Umbilical cord (tissue), 2 donors: ENCODE results near the gene TMEM121. TPM values are rescaled to one million over a fixed set of nuclear protein-coding genes. Genes with fewer than 3 reads are reported as not detected.

ENCODE experiments used
- DNase-seq: peaks from one replicate; pipeline ENCODE4 v3.0.0-alpha.2; 2015; ENCODE audit warnings: low spot score
- total RNA-seq: library from RNA; depleted of rRNA; stranded (reverse); fragments of >200 nt; gene quantifications from one replicate; pipeline ENCODE4 v1.2.3, GENCODE V29; 2014; ENCODE audit warnings: low replicate concordance; ENCODE audit not compliant: insufficient read depth

TMEM121 gene
- total RNA-seq, 1 donor from 2014 or later, result 6.0 TPM

DNA sequence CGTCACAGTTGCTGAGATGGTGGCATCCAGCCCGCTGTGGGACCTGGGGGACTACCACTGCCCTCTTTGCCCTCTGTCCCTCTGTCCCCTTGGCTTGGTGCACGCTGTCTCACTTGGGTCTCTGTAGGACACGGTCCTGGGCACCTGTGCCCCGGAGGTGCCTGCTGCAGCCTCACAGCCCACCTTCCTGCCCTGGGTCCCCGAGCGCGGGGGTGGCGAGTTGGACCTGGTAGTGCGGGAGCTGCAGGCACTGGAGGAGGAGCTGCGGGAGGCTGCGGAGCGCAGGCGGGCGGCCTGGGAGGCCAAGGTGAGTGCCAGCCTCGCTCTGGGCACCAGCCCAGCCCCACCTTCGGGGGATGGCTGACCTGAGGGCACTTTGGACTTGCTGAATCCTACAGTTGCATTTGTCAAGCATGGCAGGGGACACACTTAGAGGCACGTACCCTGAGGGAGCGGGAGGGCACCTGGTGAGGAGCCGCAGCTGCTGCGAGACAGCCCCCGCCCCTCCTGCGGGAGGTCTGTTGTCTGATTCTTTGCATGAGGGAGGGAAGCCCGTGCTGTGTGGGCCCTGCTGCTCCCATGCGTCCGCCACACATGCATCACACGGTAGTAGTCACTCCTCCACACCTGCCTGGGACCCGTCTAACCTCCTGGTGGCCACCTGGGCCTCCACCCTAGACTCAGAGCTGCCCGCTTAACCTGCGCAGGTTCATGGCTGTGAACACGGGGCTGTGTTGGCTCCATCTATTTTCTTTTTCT, 28.5 kb upstream of the TMEM121 start:
- DNase-seq, result no peak

DNA sequence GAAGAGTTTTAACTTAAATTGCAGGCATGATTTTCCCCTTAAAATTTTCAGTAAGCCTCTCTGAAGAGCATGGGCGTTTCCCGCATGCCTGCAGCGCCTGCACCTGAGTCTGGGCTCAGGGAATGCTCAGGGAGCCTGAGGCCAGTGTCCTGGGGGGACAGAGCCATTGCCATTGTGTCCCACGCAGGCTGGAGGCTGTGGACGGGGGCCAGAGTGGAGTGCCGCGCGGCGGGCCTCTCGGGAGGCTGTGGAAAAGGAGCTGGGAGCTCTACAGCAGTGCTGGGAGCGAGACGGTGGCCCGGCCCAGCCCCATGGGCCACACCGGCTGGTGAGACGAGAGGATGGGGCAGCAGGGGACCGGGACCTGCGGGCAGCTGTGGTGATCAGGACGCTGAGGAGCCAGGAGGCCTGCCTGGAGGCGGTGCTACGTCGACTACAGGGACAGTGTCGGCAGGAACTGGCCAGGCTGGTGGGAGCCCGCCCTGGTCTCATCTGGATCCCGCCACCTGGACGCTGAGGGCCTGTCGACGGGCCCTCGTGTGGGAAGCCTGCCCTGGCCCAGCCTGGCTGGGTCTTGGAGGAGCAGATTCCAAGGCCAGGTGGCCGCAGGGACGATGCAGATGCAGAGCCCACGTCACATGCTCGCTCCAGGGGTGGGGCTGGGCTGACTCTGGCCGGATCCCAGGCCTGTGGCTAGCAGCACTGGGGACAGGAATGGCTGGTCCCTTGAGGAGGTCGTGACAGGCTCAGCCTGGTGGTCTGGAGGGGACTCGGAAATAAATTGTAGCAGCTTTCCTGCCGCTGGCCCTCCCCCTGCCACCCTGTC, 27.7 kb upstream of the TMEM121 start:
- no peak for DNase-seq

DNA sequence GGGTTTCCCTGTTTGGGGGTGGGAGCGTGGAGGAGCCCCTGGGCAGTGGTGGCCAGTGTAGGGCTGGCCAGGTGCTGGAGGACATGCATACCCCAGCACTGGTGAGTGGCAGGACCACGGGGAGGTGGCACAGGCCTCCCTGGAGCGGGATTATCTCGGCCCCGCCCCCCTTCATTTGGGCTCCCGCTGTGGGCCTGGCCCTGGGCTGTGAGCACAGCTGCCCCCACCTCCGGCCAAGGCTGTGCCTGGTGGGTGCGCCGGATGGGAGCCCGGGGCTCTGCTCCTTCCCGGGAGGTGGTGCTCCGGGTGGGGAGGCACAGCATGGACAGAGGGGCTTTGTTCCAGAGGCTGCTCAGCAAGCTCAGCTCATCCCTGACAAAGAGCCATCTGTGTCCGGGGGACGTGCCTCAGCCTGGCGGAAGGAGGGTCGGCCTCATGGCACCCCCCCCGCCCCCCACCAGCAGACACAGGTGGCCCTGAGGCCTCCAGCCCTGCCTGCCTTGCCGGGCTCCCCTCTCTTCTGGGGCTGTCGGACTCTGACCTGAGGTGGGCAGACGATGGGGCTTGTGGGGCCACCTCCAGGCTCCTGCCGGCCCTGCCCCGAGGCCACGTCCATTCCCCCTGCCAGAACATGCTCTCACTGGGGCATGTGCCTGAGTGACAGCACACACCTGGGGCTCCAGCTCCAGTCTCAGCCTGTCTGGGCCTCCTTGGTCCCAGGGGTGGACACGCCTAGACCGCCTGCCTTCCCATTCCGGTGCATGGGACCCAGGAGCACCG, 26.9 kb upstream of the TMEM121 start:
- DNase-seq, result no peak

- DNase-seq, result no peak
These were observed 26.2 kb upstream of the TMEM121 start for GRCh38 chr14:105500036-105500725.

DNA sequence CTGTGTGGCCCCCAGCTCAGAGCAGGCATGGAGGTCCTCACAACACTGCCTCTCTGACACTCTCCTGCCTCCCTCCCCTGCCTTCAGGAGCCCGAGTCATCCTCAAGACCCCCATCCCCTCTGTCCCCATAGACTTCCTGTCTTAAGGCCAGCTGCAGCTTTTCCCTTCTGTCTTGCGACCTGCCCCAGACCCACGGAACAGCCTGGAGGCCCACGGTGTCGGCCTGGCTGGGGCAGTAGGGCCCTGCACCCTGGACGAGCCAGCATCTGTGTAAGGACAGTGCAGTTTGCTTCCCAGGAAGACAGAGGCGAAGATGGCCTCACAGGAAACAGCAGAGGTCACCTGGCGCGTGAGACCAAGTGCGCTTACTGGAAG, 25.7 kb upstream of the TMEM121 start:
- no peak for DNase-seq

DNA sequence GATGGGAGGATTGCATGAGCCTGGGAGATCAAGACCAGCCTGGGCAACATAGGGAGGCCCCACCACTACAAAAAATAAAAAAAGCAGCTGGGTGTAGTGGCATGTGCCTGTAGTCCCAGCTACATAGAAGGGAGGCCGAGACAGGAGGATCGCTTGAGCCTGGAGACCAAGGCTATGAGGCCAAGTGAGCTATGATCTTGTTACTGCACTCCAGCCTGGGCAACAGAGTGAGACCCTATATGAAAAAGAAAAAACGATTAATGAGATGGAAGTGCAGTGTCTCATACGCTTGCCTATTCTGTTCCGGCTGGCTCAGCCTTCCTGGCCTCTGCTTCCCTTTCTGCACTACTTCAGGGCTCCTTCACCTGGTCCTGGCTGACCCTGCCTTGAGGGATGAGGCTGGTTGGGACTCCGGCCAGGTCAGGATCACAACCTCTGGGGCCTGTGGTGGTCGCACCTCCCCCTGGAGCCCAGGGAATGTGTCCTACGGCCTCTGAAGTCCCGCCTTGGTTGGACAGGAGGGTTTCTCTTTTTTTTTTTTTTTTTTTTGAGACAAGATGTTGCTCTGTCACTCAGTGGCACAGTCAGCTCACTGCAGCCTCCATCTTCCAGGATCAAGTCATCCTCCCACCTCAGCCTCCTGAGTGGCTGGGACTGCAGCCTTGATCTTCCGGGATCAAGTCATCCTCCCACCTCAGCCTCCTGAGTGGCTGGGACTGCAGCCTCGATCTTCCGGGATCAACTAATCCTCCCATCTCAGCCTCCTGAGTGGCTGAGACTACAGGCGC, 24.7 kb upstream of the TMEM121 start:
- no peak for DNase-seq

DNA sequence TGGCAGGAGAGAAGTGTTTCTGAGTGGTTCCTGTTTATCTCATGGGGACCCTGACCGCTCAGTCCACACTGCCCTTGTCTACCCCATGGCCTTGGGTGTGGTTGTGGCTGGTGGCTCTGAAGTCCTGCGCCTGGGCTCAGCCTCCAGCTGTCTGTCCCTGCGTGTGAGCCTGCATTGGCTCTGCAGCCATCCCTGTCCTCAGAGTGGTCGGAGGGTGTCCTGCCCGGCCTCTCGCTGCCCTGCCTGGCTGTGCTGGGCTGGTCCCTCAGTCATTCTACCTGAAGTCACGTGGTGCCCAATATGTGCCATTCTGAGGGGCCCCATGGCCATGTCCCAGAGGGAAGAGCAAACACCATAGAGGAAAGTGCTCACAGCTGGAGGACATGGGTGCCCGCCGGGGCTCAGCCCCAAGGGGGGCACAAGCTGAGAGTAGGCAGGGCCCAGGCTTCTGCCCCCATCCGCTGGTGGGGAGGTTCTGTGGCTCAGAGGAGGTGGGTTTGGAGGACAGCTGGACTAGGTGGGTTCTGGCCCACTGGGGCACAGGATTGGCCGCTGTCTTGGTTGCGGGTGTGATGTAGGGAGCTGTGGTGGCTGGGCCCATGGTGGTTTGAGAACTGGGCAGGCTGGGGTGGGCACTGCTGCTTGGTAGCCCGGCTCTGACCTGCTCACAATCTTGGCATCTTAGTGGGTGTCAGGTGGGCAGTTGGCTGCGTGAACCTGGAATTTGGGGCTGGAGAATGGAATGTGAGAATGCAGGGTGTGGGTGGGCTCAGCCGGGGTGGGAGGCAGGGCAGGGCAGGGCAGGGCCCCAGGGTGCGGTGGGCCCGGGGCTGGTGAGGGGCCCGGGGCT, 23.7 kb upstream of the TMEM121 start:
- DNase-seq, result no peak

DNA sequence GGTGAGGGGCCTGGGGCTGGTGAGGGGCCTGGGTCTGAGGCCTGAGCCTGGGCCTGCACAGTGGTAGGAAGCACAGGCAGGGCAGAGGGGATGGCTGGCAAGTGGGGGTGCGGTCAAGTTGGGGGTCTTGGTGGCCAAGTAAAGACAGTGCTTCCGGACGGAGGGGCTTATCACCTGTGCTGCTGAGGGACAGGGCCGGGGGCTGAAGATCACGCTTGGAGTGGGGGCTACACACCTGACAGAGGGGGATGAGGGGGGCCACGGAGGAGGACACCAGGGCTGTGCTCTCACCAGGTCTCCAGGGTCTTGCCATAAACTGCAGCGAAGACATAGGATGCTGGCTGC, 23.1 kb upstream of the TMEM121 start:
- no peak for DNase-seq

DNA sequence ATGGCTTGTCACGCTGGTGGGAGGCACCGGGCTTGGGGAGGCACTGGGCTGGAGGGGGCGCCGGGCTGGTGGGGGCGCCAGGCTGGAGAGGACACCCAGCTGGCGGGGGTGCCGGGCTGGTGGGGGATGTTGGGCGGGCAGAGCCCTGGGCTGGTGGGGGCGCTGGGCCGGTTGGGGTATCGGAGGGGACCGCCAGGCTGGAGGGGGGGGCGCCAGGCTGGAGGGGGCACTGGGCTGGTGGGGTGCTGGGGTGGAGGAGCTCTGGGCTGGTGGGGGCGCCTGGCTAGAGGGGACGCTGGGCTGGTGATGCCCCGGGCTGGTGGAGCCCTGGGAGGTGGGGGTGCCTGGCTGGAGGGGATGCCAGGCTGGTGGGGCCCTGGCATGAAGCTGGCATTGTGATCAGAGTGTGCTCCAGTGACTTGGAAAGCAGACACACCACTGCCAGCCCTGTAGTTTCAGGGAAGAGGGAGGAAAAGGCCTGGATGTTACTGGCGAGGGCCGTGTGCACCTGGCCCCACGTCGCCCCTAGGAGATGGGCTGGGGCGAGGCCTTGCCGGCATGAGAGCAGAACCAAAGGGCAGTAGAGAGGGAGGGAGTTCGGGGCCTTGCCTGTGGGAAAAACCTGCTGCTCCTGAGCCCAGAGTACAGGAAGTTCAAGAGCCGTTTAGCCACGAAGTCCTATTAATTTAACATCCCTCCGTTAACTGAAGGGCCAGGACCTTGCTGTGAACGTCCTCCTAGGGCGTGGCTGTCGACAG, 22.3 kb upstream of the TMEM121 start:
- DNase-seq, result no peak

- DNase-seq, result no peak
These were observed 21.3 kb upstream of the TMEM121 start for GRCh38 chr14:105505101-105505500.

DNA sequence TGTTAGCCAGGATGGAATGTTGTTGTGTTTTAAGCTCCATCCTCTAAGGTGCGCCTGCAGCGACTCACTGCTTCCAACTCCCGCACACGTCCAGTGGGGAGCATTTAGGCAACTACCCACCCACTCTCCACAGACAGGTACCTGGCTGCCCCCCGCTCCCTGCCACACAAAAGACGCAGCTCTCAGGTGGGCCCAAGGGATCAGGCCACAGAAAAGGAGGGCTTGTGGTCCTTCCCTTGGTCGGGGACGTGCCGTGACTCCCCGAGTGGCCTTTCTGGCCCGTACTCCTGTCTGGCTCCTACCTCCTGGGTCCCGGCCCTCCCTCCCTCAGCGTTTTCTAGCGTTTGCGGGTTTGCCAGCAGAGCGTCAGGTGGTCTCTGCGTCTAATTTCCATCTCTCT, 19.1 kb upstream of the TMEM121 start:
- no peak for DNase-seq

DNA sequence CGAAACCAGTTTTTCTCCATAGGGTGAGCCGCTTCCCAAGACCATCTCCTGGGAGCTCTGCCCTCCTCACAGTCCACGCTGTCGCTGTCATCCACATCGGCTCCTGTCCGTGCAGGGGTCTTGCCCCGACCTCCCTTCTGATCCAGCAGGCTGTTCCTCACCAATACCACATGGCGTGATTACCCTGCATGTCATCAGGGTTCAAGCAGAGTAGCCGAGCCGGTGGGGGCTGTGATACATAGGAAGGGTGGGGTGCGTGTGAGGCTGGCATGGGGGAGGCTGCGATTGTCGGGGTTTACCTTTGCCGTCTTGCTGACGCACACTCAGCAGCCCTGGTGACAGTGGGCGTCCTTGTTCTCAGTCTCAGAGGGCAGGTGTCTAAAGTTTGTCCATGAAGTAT, 18.3 kb upstream of the TMEM121 start:
- no peak for DNase-seq

DNA sequence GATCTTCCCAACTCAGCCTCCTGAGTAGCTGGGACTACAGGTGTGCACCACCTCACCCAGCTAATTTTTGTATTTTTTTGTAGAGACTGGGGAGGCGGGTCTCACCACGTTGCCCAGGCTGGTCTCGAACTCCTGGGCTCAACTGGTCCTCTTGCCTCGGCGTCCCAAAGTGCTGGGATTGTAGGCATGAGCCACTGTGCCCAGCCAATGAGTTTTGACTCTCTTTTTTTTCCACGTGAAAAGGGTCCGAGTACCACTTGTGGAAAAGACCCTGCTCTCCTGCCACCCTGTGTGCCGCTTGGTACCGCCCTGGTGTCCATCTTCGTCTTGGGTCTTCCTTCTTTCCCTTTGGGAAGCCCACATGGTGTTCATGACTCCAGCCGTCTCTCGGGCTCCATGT, 17.8 kb upstream of the TMEM121 start:
- DNase-seq, result no peak

DNA sequence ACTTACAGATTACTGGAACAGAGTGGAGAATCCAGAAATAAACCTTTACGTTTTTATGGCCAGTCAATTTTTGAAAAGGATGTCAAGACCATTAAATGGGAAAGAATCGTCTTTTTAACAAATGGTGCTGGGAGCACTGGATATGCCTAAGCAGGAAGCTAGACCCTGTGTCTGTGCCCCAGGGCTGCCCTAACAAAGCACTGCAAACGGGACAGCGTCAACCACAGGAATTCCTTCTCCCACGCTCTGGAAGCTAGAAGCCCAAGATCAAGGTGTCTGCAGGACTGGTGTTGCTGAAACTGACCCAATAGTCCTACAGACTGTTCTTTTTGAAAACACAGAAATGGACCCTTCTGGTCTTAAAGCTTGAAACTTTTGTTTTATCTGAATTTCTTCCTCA, 9.3 kb upstream of the TMEM121 start:
- no peak for DNase-seq

GRCh38 chr14:105519946-105520698, 6.3 kb upstream of the TMEM121 start:
- DNase-seq, result no peak

GRCh38 chr14:105525326-105525725, 1.1 kb upstream of the TMEM121 start:
- DNase-seq, result no peak

DNA sequence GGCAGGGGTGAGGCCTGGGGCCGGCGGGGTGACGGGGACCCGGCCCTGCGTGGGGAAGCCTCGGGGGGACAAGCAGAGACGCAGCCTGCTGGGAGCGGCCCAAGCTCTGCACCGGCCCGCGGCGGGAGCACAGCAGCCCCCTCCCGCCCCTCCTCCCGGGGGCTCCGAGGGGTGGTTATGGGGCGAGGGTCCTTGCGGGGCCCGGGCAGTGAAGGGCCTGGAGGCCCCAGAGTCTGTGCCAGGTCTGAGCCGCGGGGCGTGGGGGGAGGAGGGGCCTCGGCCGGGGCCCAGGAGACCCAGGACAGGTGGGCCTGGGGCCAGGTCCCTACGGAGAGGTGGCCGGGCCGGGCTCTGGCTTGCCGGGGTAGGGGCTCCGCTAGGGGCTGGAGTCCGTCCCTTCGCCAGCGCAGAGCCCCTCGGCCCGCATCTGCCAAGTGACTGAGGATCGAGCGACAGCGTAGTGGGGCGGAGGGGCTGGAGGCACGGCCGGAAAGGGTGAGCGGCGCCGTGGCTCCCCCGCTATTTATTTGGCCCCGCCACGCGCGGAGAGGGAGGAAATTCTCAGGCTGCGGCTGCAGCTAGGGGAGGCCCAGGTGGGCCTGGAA, 495 bp downstream of the TMEM121 start:
- DNase-seq, result no peak

DNA sequence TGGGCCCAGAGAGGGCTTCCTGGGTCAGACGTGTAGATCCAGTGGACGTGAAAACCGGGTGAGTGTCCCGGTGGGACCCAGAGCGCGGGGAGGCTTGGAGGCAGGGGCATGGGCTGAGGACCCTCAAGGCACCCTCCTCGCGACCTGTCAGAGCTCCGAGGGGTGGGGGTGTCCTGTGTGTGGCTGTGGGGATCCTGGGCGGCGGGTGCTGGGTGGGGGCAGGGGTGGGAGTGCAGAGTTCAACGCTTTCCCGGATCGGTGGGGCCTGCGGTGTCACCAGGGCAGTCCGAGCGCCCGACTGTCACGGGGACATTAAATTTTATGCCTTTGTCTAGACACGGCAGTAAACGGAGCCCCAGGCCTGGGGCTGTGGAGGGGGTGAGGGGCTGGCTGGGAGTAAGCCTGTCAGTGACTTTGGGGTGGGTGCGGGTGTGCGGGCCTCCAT, 1.0 kb downstream of the TMEM121 start:
- DNase-seq, result no peak
